Measurements from ENCODE around the gene SPIRE1. TPM values are rescaled to one million over a fixed set of nuclear protein-coding genes. Genes with fewer than 3 reads are reported as not detected.

SPIRE1 gene
- total RNA-seq, 6 donors from 2014 or later: 33.9 to 76.7 (median 59.6) TPM

GRCh38 chr18:12679183-12679786, 21.4 kb upstream of the SPIRE1 start:
- peak overlapping the region in 3 of 4 donors; percentile 22 to 32 (median 24) for H3K4me3 ChIP-seq
- TF ChIP-seq CTCF (IDR thresholded peaks at IDR 0.05) (no peak), POLR2A (IDR thresholded peaks at IDR 0.05) (peak in 2 of 4 donors; percentile 63 to 67), POLR2AphosphoS5 (IDR thresholded peaks at IDR 0.05) (peak; percentile 66 to 86)

GRCh38 chr18:12668041-12668440, 10.1 kb upstream of the SPIRE1 start:
- H3K27me3 ChIP-seq: no peaks in the 10 kb centered on the region
- H3K36me3 ChIP-seq: peaks cover 0 to 15% (median 1%) of the 10 kb centered on the region in 4 donors
- WGBS, 2 donors: 92 to 96% methylated on average over 5 of the region's 5 CpGs
- no peak for DNase-seq
- no peak overlapping the region for H3K27ac ChIP-seq
- no peak overlapping the region for H3K4me3 ChIP-seq
- ATAC-seq (ENCODE audit: low FRiP score in 2 of 2): no peak
- no peaks in the 10 kb centered on the region for H3K9me3 ChIP-seq
- no peaks in the 10 kb centered on the region for H3K4me1 ChIP-seq
- no peak for TF ChIP-seq POLR2AphosphoS5 (IDR thresholded peaks at IDR 0.05)
- TF ChIP-seq CTCF (IDR thresholded peaks at IDR 0.05): no peak

More at GRCh38 chr18:12679183-12679786, 21.4 kb upstream of the SPIRE1 start:
- ATAC-seq (ENCODE audit: low FRiP score in 2 of 2) (peak; percentile 87 to 91), DNase-seq (peak in 1 of 2 donors; percentile 79)
- Histone ChIP-seq H3K27ac (peak overlapping the region; percentile 66 to 92 (median 75)), H3K36me3 (peaks cover 4 to 19% (median 5%) of the 10 kb centered on the region in 4 donors), H3K9me3 (no peaks in the 10 kb centered on the region), H3K4me1 (peaks cover 11 to 16% (median 13%) of the 10 kb centered on the region in 4 donors), H3K27me3 (no peaks in the 10 kb centered on the region)
- WGBS, 2 donors: 8 to 18% methylated on average over 8 of the region's 8 CpGs

- DNase-seq: peak in 1 of 2 donors; percentile 27
- peak overlapping the region in 1 of 4 donors; percentile 18 for H3K27ac ChIP-seq
- peaks cover 11 to 33% (median 23%) of the 10 kb centered on the region in 4 donors for H3K4me1 ChIP-seq
- no peaks in the 10 kb centered on the region for H3K9me3 ChIP-seq
- H3K36me3 ChIP-seq: no peaks in the 10 kb centered on the region
- H3K4me3 ChIP-seq: no peak overlapping the region
- peak; percentile 51 to 64 for ATAC-seq (ENCODE audit: low FRiP score in 2 of 2)
- no peak for TF ChIP-seq POLR2AphosphoS5 (IDR thresholded peaks at IDR 0.05)
- TF ChIP-seq CTCF (IDR thresholded peaks at IDR 0.05): peak; percentile 82 to 92 (median 87)
- TF ChIP-seq POLR2A (IDR thresholded peaks at IDR 0.05): no peak
- peak in 1 of 4 donors; percentile 4 for TF ChIP-seq EP300 (IDR thresholded peaks at IDR 0.05)
- WGBS, 2 donors: 71 to 81% methylated on average over 9 of the region's 9 CpGs
- no peaks in the 10 kb centered on the region for H3K27me3 ChIP-seq
These were observed 2.1 kb upstream of the SPIRE1 start for GRCh38 chr18:12659904-12660605.

GRCh38 chr18:12658426-12659138, 675 bp upstream of the SPIRE1 start:
- ATAC-seq (ENCODE audit: low FRiP score in 2 of 2): peak; percentile 50 to 68
- TF ChIP-seq EP300 (IDR thresholded peaks at IDR 0.05) (no peak), CTCF (IDR thresholded peaks at IDR 0.05) (no peak), POLR2AphosphoS5 (IDR thresholded peaks at IDR 0.05) (no peak), POLR2A (IDR thresholded peaks at IDR 0.05) (no peak)
- no peaks in the 10 kb centered on the region for H3K9me3 ChIP-seq
- peaks cover 14 to 38% (median 25%) of the 10 kb centered on the region in 4 donors for H3K4me1 ChIP-seq
- no peaks in the 10 kb centered on the region for H3K27me3 ChIP-seq
- H3K27ac ChIP-seq: peak overlapping the region; percentile 93 to 98 (median 96)
- peak in 1 of 2 donors; percentile 32 for DNase-seq
- 24 to 55% methylated on average over 16 to 36 of the region's 42 CpGs for WGBS, 2 donors
- H3K36me3 ChIP-seq: no peaks in the 10 kb centered on the region
- H3K4me3 ChIP-seq: peak overlapping the region; percentile 68 to 93 (median 86)
